MM.1S (cell line): ENCODE data around the gene VAMP1.

ENCODE experiments used
- DNase-seq: peaks from one replicate; pipeline ENCODE4 v3.0.0-alpha.2; 2015
- H2AFZ ChIP-seq: fragments of 300-600 bp; sonication (generic); 2 replicates; pipeline ENCODE4 v1.6.0; 2016; ENCODE audit warnings: antibody characterized with exemption, low read length
- H3F3A ChIP-seq: fragments of 300-600 bp; sonication (generic); 2 replicates; pipeline ENCODE4 v1.6.1; 2016; ENCODE audit warnings: mild to moderate bottlenecking, antibody characterized with exemption, low read length, moderate library complexity, mixed read lengths; ENCODE audit not compliant: insufficient read depth
- H3K27ac ChIP-seq: fragments of 300-600 bp; sonication (generic); 2 replicates; pipeline ENCODE4 v1.5.1; 2016; ENCODE audit warnings: mild to moderate bottlenecking, low read length
- H3K27me3 ChIP-seq: fragments of 300-600 bp; sonication (generic); replicated peaks from 2 replicates; pipeline ENCODE4 v1.6.0; 2016; ENCODE audit warnings: low read length; ENCODE audit not compliant: insufficient read depth
- H3K36me3 ChIP-seq: fragments of 300-600 bp; sonication (generic); replicated peaks from 2 replicates; pipeline ENCODE4 v1.6.1; 2016; ENCODE audit warnings: mild to moderate bottlenecking, low read length, mixed read lengths; ENCODE audit not compliant: insufficient read depth
- H3K4me1 ChIP-seq: fragments of 300-600 bp; sonication (generic); 2 replicates; pipeline ENCODE4 v1.6.1; 2016; ENCODE audit warnings: low read length, mixed read lengths
- H3K4me2 ChIP-seq: fragments of 300-600 bp; sonication (generic); 2 replicates; pipeline ENCODE4 v1.6.0; 2016; ENCODE audit warnings: low read depth, low read length
- H3K4me3 ChIP-seq: fragments of 300-600 bp; sonication (generic); 2 replicates; pipeline ENCODE4 v1.5.1; 2016; ENCODE audit warnings: low read length, mixed read lengths
- H3K79me2 ChIP-seq: fragments of 300-600 bp; sonication (generic); 2 replicates; pipeline ENCODE4 v1.6.1; 2016; ENCODE audit warnings: mixed run types, low read length, mixed read lengths
- H3K9ac ChIP-seq: fragments of 300-600 bp; sonication (generic); 2 replicates; pipeline ENCODE4 v1.6.1; 2016; ENCODE audit warnings: low read length, mixed read lengths
- H3K9me2 ChIP-seq: fragments of 300-600 bp; sonication (generic); replicated peaks from 2 replicates; pipeline ENCODE4 v1.6.1; 2016; ENCODE audit warnings: mild to moderate bottlenecking, low read length, mixed read lengths; ENCODE audit not compliant: insufficient read depth
- H3K9me3 ChIP-seq: fragments of 300-600 bp; sonication (generic); replicated peaks from 2 replicates; pipeline ENCODE4 v1.6.1; 2016; ENCODE audit warnings: mild to moderate bottlenecking, low read length, mixed read lengths; ENCODE audit not compliant: insufficient read depth
- H4K20me1 ChIP-seq: fragments of 300-600 bp; sonication (generic); 2 replicates; pipeline ENCODE4 v1.6.1; 2016; ENCODE audit warnings: mild to moderate bottlenecking, low read length, moderate library complexity, mixed read lengths; ENCODE audit not compliant: insufficient read depth
- EZH2 ChIP-seq: fragments of 300-600 bp; sonication (generic); optimal IDR thresholded peaks from 2 replicates; pipeline ENCODE3; 2017; ENCODE audit warnings: low read depth, mild to moderate bottlenecking, antibody characterized with exemption, low read length, mixed read lengths
- EZH2phosphoT487 ChIP-seq: fragments of 300-600 bp; sonication (generic); IDR thresholded peaks from 2 replicates; pipeline ENCODE4 v1.6.1; 2018; ENCODE audit warnings: antibody characterized with exemption, low read length
- TF ChIP-seq, protein P1 (sequence below): fragments of 300-600 bp; sonication (generic); IDR thresholded peaks from 2 replicates; pipeline ENCODE4 v1.5.1; 2016; ENCODE audit warnings: antibody characterized with exemption, low read length, mixed read lengths

The VAMP1 gene

GRCh38 chr12:6461401-6462233 is 8.9 kb downstream of the VAMP1 start:
- Histone ChIP-seq H3K9me2 (no peaks in the 10 kb centered on the region), H3K4me2 (peak overlapping the region; percentile 91), H3K36me3 (peaks cover 15% of the 10 kb centered on the region), H3K79me2 (peaks cover 64% of the 10 kb centered on the region), H3K27ac (peak overlapping the region; percentile 93), H3F3A (peaks cover 34% of the 10 kb centered on the region), H3K9ac (peak overlapping the region; percentile 63), H2AFZ (peak overlapping the region; percentile 2; the same call in 1 of the 2 replicates), H3K4me3 (peak overlapping the region; percentile 50), H3K4me1 (peaks cover 32% of the 10 kb centered on the region), H3K27me3 (no peaks in the 10 kb centered on the region), H3K9me3 (no peaks in the 10 kb centered on the region), H4K20me1 (no peaks in the 10 kb centered on the region)
- TF ChIP-seq EZH2: no peak
- TF ChIP-seq, protein P1, sequence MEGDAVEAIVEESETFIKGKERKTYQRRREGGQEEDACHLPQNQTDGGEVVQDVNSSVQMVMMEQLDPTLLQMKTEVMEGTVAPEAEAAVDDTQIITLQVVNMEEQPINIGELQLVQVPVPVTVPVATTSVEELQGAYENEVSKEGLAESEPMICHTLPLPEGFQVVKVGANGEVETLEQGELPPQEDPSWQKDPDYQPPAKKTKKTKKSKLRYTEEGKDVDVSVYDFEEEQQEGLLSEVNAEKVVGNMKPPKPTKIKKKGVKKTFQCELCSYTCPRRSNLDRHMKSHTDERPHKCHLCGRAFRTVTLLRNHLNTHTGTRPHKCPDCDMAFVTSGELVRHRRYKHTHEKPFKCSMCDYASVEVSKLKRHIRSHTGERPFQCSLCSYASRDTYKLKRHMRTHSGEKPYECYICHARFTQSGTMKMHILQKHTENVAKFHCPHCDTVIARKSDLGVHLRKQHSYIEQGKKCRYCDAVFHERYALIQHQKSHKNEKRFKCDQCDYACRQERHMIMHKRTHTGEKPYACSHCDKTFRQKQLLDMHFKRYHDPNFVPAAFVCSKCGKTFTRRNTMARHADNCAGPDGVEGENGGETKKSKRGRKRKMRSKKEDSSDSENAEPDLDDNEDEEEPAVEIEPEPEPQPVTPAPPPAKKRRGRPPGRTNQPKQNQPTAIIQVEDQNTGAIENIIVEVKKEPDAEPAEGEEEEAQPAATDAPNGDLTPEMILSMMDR: no peak
- TF ChIP-seq EZH2phosphoT487: no peak
- peak; percentile 87 for DNase-seq

DNA sequence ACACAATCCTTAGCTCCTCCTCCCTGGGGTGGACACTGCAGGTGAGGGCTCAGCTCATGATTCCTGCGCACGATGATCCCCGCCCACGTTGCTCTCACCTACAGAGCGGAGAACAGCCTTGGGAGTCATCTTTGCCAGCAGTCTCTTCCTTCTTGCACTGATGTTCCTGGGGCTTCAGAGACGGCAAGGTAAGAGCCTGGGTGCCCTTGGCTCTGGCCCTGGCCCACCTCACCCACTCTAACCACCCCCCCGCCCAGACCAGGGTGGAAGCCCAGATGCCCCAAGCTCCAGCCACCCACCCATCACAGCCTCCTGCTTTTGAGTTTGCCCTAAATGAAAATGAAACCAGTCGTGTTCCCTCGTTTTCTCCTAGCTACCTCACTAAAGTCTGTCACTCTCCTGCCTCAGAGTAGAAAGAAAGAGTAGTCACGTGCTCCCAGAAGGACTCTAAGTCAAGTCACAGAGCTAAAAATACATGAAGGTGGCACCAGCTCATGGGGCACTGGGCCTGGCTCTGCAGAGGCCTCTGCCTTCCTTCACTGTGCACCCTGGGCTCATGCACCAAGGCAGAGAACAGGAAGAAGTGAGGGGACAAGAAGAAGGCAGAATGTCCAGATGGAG is 9.6 kb downstream of the VAMP1 start:
- Histone ChIP-seq H3K4me2 (peak overlapping the region; percentile 91), H3K36me3 (peaks cover 15% of the 10 kb centered on the region), H3K27me3 (no peaks in the 10 kb centered on the region), H3F3A (peaks cover 34% of the 10 kb centered on the region), H4K20me1 (no peaks in the 10 kb centered on the region), H2AFZ (peak overlapping the region; percentile 2; the same call in 1 of the 2 replicates), H3K4me3 (peak overlapping the region; percentile 50), H3K9me3 (no peaks in the 10 kb centered on the region), H3K79me2 (peaks cover 56% of the 10 kb centered on the region), H3K27ac (peak overlapping the region; percentile 93), H3K9ac (peak overlapping the region; percentile 63), H3K9me2 (no peaks in the 10 kb centered on the region), H3K4me1 (peaks cover 32% of the 10 kb centered on the region)
- DNase-seq: peak; percentile 88
- no peak for TF ChIP-seq EZH2phosphoT487

DNA sequence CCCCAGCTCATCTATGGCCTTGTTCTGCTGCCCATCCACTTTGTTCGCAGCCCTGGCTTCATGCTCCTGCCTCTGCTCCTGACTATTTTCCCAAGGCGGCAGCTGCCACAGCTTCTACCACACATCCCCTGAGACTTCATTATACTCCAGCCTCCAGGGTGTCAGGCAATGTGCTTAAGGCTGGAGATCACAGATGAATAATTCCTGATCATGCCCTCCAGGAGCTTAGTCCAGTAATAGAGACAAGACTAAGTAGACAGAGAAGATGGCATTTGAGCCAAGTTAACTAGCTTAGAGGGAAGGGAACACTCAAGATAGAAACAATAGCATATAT is 11.5 kb downstream of the VAMP1 start:
- Histone ChIP-seq H3F3A (peaks cover 39% of the 10 kb centered on the region), H3K36me3 (peaks cover 19% of the 10 kb centered on the region), H3K27ac (no peak overlapping the region), H3K9me3 (no peaks in the 10 kb centered on the region), H4K20me1 (no peaks in the 10 kb centered on the region), H3K4me2 (no peak overlapping the region), H2AFZ (no peak overlapping the region), H3K9me2 (no peaks in the 10 kb centered on the region), H3K4me3 (no peak overlapping the region), H3K79me2 (peaks cover 55% of the 10 kb centered on the region), H3K27me3 (no peaks in the 10 kb centered on the region), H3K9ac (no peak overlapping the region), H3K4me1 (peaks cover 32% of the 10 kb centered on the region)
- TF ChIP-seq EZH2: no peak
- TF ChIP-seq, protein P1: no peak
- no peak for DNase-seq
